H9 (cell line): ENCODE results near the gene CNIH1. TPM values are rescaled to one million over a fixed set of nuclear protein-coding genes. Genes with fewer than 3 reads are reported as not detected.

Experiments
- DNase-seq: peaks from one replicate; pipeline ENCODE4 v3.0.0-alpha.2; 2017
- H2AFZ ChIP-seq: one replicate; pipeline ENCODE4 v1.6.1; 2013; ENCODE audit warnings: mild to moderate bottlenecking, low read length, control low read depth, moderate library complexity
- H2AK5ac ChIP-seq: 2 replicates; pipeline ENCODE4 v1.6.1; 2013; ENCODE audit warnings: low read length, control low read depth, mixed read lengths; ENCODE audit not compliant: insufficient read length
- H2BK120ac ChIP-seq: one replicate; pipeline ENCODE4 v1.6.1; 2013; ENCODE audit warnings: low read depth, mild to moderate bottlenecking, low read length, control low read depth, inconsistent platforms; ENCODE audit not compliant: poor library complexity, severe bottlenecking
- H2BK12ac ChIP-seq: 2 replicates; pipeline ENCODE4 v1.6.1; 2013; ENCODE audit warnings: low read length, control low read depth, mixed read lengths, low read depth; ENCODE audit not compliant: insufficient read length
- H2BK15ac ChIP-seq: 2 replicates; pipeline ENCODE4 v1.6.1; 2013; ENCODE audit warnings: low read depth, low read length, control low read depth
- H2BK20ac ChIP-seq: one replicate; pipeline ENCODE4 v1.6.1; 2013; ENCODE audit warnings: low read depth, mild to moderate bottlenecking, low read length, control low read depth, inconsistent platforms; ENCODE audit not compliant: poor library complexity, severe bottlenecking
- H2BK5ac ChIP-seq: 2 replicates; pipeline ENCODE4 v1.6.1; 2013; ENCODE audit warnings: low read length, control low read depth, mixed read lengths; ENCODE audit not compliant: insufficient read length
- H3K14ac ChIP-seq: 2 replicates; pipeline ENCODE4 v1.6.1; 2013; ENCODE audit warnings: low read length, control low read depth; ENCODE audit not compliant: insufficient read depth
- H3K18ac ChIP-seq: 2 replicates; pipeline ENCODE4 v1.6.1; 2013; ENCODE audit warnings: low read depth, mild to moderate bottlenecking, mixed read lengths, low read length, control low read depth; ENCODE audit not compliant: insufficient read length
- H3K23ac ChIP-seq: 2 replicates; pipeline ENCODE4 v1.6.1; 2013; ENCODE audit warnings: low read length, control low read depth, mixed read lengths, low read depth; ENCODE audit not compliant: insufficient read length
- H3K23me2 ChIP-seq: 2 replicates; pipeline ENCODE4 v1.6.1; 2013; ENCODE audit warnings: low read depth, mild to moderate bottlenecking, mixed read lengths, low read length, control low read depth; ENCODE audit not compliant: insufficient read length, poor library complexity, severe bottlenecking
- H3K27ac ChIP-seq: 2 replicates; pipeline ENCODE4 v1.5.1; 2013; ENCODE audit warnings: low read length, control low read depth, mixed read lengths, low read depth; ENCODE audit not compliant: insufficient read length
- H3K27me3 ChIP-seq: 2 replicates; pipeline ENCODE4 v1.6.1; 2013; ENCODE audit warnings: low read length, control low read depth, inconsistent platforms; ENCODE audit not compliant: insufficient read depth
- H3K4ac ChIP-seq: 2 replicates; pipeline ENCODE4 v1.6.1; 2013; ENCODE audit warnings: low read depth, mild to moderate bottlenecking, control low read depth, inconsistent platforms, low read length, moderate library complexity
- H3K4me1 ChIP-seq: 2 replicates; pipeline ENCODE4 v1.6.1; 2013; ENCODE audit warnings: low read length, control low read depth, inconsistent platforms; ENCODE audit not compliant: insufficient read depth
- H3K4me2 ChIP-seq: 2 replicates; pipeline ENCODE4 v1.6.1; 2013; ENCODE audit warnings: low read length, control low read depth, mixed read lengths; ENCODE audit not compliant: insufficient read length, insufficient read depth
- H3K56ac ChIP-seq: 2 replicates; pipeline ENCODE4 v1.6.1; 2013; ENCODE audit warnings: low read depth, mild to moderate bottlenecking, mixed read lengths, low read length, control low read depth; ENCODE audit not compliant: insufficient read length
- H3K79me1 ChIP-seq: 2 replicates; pipeline ENCODE4 v1.6.1; 2013; ENCODE audit warnings: low read depth, mild to moderate bottlenecking, moderate library complexity, low read length, control low read depth, inconsistent platforms; ENCODE audit not compliant: insufficient read depth, poor library complexity, severe bottlenecking
- H3K79me2 ChIP-seq: 2 replicates; pipeline ENCODE4 v1.6.1; 2013; ENCODE audit warnings: low read length, control low read depth, inconsistent platforms; ENCODE audit not compliant: insufficient read depth
- H3K9ac ChIP-seq: 2 replicates; pipeline ENCODE4 v1.6.1; 2013; ENCODE audit warnings: low read length, control low read depth, mixed read lengths; ENCODE audit not compliant: insufficient read length; ENCODE audit errors: extremely low read depth
- H3K9me3 ChIP-seq: one replicate; pipeline ENCODE4 v1.6.1; 2013; ENCODE audit warnings: low read depth, low read length, inconsistent platforms; ENCODE audit not compliant: control insufficient read depth
- H3T11ph ChIP-seq: one replicate; pipeline ENCODE4 v1.6.1; 2013; ENCODE audit warnings: mild to moderate bottlenecking, low read length, control low read depth, inconsistent platforms
- H4K20me1 ChIP-seq: one replicate; pipeline ENCODE4 v1.6.1; 2013; ENCODE audit not compliant: control insufficient read depth, insufficient read length, insufficient read depth
- H4K5ac ChIP-seq: 2 replicates; pipeline ENCODE4 v1.6.1; 2013; ENCODE audit warnings: low read depth, mild to moderate bottlenecking, mixed read lengths, low read length, control low read depth; ENCODE audit not compliant: insufficient read length
- H4K8ac ChIP-seq: replicated peaks from 2 replicates; pipeline ENCODE4 v1.6.1; 2013; ENCODE audit warnings: low read length, control low read depth, mixed read lengths, low read depth; ENCODE audit not compliant: insufficient read length
- H4K91ac ChIP-seq: 2 replicates; pipeline ENCODE4 v1.6.1; 2013; ENCODE audit warnings: low read depth, mild to moderate bottlenecking, moderate library complexity, mixed read lengths, low read length, control low read depth; ENCODE audit not compliant: insufficient read length
- H3K27ac Mint-ChIP-seq, 3 experiments: 2 replicates in 2 of 3; 3 replicates in 1 of 3; pipeline ENCODE4 v1.8.0; 2020 to 2021; ENCODE audit warnings: mixed read lengths in 3 of 3, mild to moderate bottlenecking in 1 of 3, moderate library complexity in 1 of 3
- H3K27me3 Mint-ChIP-seq: 2 replicates; pipeline ENCODE4 v1.8.0; 2021; ENCODE audit warnings: low read depth, mild to moderate bottlenecking, moderate library complexity, mixed read lengths
- H3K36me3 Mint-ChIP-seq, 3 experiments: 2 replicates in 2 of 3; 3 replicates in 1 of 3; pipeline ENCODE4 v1.8.0; 2020 to 2021; ENCODE audit warnings: low read depth in 3 of 3, mixed read lengths in 3 of 3; ENCODE audit not compliant: insufficient read depth in 1 of 3
- H3K4me1 Mint-ChIP-seq, 2 experiments: 2 replicates each; pipeline ENCODE4 v1.8.0; 2020; ENCODE audit warnings: mixed read lengths in 2 of 2
- H3K4me3 Mint-ChIP-seq, 2 experiments: 2 replicates in 1 of 2; 3 replicates in 1 of 2; pipeline ENCODE4 v1.8.0; 2020 to 2021; ENCODE audit warnings: mild to moderate bottlenecking in 2 of 2, mixed read lengths in 2 of 2, moderate library complexity in 1 of 2
- H3K9me3 Mint-ChIP-seq, 2 experiments: 2 replicates in 1 of 2; 3 replicates in 1 of 2; pipeline ENCODE4 v1.8.0; 2020; ENCODE audit warnings: mild to moderate bottlenecking in 2 of 2, mixed read lengths in 2 of 2, moderate library complexity in 1 of 2
- WGBS: extraction: QIAGEN DNeasy Blood & Tissue Kit; methylation state at CpG from one replicate; pipeline ENCODE4 v1.1.7; 2013; ENCODE audit warnings: missing lambda C conversion rate, low lambda C conversion rate, mixed read lengths; ENCODE audit not compliant: insufficient read length; ENCODE audit errors: extremely low coverage; 5-methylcytosine and 5-hydroxymethylcytosine counted together
- total RNA-seq: library from RNA; stranded (reverse); gene quantifications from 2 replicates; pipeline ENCODE4 v1.2.1, GENCODE V29; 2021
- TF ChIP-seq, protein P1 (sequence below): fragments of 200-600 bp; sonication (generic); conservative IDR thresholded peaks from 3 replicates; pipeline ENCODE4 v1.8.0; 2021; ENCODE audit warnings: antibody characterized with exemption, mild to moderate bottlenecking

The CNIH1 gene
- total RNA-seq, 1 experiment from 2014 or later, result 99.3 TPM

- no peak overlapping the region for H3K18ac ChIP-seq
- no peak overlapping the region for H4K8ac ChIP-seq
- no peak for DNase-seq
- no peak overlapping the region for H4K5ac ChIP-seq
- TF ChIP-seq, protein P1, sequence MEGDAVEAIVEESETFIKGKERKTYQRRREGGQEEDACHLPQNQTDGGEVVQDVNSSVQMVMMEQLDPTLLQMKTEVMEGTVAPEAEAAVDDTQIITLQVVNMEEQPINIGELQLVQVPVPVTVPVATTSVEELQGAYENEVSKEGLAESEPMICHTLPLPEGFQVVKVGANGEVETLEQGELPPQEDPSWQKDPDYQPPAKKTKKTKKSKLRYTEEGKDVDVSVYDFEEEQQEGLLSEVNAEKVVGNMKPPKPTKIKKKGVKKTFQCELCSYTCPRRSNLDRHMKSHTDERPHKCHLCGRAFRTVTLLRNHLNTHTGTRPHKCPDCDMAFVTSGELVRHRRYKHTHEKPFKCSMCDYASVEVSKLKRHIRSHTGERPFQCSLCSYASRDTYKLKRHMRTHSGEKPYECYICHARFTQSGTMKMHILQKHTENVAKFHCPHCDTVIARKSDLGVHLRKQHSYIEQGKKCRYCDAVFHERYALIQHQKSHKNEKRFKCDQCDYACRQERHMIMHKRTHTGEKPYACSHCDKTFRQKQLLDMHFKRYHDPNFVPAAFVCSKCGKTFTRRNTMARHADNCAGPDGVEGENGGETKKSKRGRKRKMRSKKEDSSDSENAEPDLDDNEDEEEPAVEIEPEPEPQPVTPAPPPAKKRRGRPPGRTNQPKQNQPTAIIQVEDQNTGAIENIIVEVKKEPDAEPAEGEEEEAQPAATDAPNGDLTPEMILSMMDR, result no peak
- WGBS, result no CpG with 5 or more reads among the region's 4 CpGs
- peaks cover 17% of the 10 kb centered on the region; the same call in 1 of the 2 replicates for H3K79me2 ChIP-seq
- no peaks in the 10 kb centered on the region for H3K27me3 ChIP-seq
- Mint-ChIP-seq H3K36me3 (peaks cover 2 to 5% (median 4%) of the 10 kb centered on the region in 3 experiments; a peak in 4 of 7 replicates), H3K4me1 (peaks cover 41 to 53% of the 10 kb centered on the region in 2 experiments), H3K4me3 (peak overlapping the region; percentile 82 to 84), H3K27ac (peak overlapping the region in 2 of 3 experiments; percentile 97; a peak in 5 of 7 replicates), H3K9me3 (no peaks in the 10 kb centered on the region; a peak in 1 of 5 replicates), H3K27me3 (no peaks in the 10 kb centered on the region)
- no peak overlapping the region for H3K14ac ChIP-seq
- H4K20me1 ChIP-seq, result no peaks in the 10 kb centered on the region
- no peak overlapping the region for H2BK120ac ChIP-seq
- H2AFZ ChIP-seq, result no peak overlapping the region
- H2BK15ac ChIP-seq, result no peak overlapping the region
- H2BK20ac ChIP-seq, result no peak overlapping the region
- H2BK5ac ChIP-seq, result no peak overlapping the region
- H2BK12ac ChIP-seq, result no peak overlapping the region
- peaks cover 4% of the 10 kb centered on the region for H3K79me1 ChIP-seq
- H3K4ac ChIP-seq, result no peak overlapping the region
- H3K4me1 ChIP-seq, result no peaks in the 10 kb centered on the region; the same call in 1 of the 2 replicates
- no peak overlapping the region for H3K9ac ChIP-seq
- peaks cover 12% of the 10 kb centered on the region for H3K23me2 ChIP-seq
- no peak overlapping the region for H3K23ac ChIP-seq
- H3K4me2 ChIP-seq, result peak overlapping the region; percentile 95
- H3K27ac ChIP-seq, result no peak overlapping the region
- H3K9me3 ChIP-seq, result no peaks in the 10 kb centered on the region
- H4K91ac ChIP-seq, result no peak overlapping the region
- no peak overlapping the region for H3T11ph ChIP-seq
- no peak overlapping the region for H3K56ac ChIP-seq
- H2AK5ac ChIP-seq, result no peak overlapping the region
These were observed 48.7 kb upstream of the CNIH1 start for GRCh38 chr14:54489731-54490444.
